Measurements from ENCODE around the gene CDK5R1.
"Not testable (repeated sequence)": the region's sequence is repeated elsewhere in the genome, so short reads cannot be mapped to it uniquely, and the experiment has no call there.

Gene CDK5R1

GRCh38 chr17:32486701-32487472 is at the start of gene CDK5R1:
CDK5R1 (plus strand) TSS chr17:32486993; CDS start chr17:32487621, 628 bp downstream.
- peak; percentile 69 for DNase-seq (ENCODE audit: low spot score)

DNA sequence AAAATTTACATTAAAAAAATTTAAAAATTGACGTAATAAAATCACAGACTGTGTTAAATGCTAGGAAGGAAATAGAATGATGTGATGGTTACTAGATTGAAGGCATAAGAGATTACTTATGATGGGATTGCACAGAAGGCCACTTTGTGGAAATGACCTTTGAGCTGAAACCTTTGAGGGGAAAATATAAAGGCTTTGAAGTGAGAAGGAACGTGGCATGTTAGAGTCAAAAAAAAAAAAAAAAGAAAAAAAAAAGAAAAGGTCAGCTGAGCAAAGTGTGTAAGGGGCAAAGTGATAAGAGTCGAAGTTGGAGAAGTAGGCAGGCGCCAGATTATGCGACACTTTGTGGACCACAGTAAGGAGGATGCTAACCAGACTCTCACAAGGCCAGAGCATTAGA is 46.1 kb upstream of the CDK5R1 start:
- no peak for DNase-seq (ENCODE audit: low spot score)

DNA sequence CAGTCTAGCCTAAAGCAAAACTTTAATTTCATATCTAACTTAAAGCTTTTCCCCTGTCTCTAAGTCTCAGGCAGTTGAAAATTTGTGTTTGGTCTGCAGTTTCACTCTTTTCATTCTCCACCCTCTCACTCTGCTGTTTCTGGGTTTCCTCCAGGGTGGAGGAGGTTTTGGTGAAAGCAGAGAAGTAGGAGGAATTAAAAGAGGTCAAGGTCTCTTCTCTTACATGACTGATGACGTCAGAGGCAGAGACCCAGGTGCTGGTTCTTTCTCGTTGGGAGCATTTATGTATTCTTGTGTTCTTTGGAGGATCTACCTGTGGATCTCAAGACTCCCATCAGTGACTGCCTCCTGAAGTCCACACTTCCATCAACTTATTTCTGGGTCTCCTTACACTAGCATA is 44.9 kb upstream of the CDK5R1 start:
- DNase-seq (ENCODE audit: low spot score), result no peak

DNA sequence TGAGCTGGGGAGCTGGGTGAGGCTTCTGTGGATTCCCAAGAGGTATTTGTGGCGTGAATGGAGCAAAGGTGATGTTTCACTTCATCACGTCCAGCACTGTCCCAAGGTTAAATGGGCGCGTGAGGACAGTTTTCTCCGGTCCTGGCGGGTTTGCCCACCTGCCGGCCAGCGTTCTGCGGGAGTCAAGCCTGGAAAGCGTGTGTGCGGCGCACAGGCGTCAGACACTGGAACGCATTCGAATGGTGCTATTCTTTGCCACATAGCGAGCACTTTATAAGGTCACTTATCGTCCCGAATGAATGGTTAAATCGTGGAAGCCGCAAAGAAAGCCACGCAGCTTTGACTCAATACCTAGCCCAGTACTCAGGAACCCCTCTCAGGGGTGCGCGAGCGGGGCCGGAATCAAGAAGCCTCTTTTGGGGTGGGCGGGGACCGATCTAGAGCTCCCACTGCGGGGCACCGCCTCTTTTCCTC is 42.9 kb upstream of the CDK5R1 start:
- no peak for DNase-seq (ENCODE audit: low spot score)

GRCh38 chr17:32444301-32445073 is 42.3 kb upstream of the CDK5R1 start, which contains the start of gene PSMD11:
PSMD11 (plus strand) TSS chr17:32444510; CDS start chr17:32444524, 14 bp downstream.
- DNase-seq (ENCODE audit: low spot score), result peak; percentile 98

DNA sequence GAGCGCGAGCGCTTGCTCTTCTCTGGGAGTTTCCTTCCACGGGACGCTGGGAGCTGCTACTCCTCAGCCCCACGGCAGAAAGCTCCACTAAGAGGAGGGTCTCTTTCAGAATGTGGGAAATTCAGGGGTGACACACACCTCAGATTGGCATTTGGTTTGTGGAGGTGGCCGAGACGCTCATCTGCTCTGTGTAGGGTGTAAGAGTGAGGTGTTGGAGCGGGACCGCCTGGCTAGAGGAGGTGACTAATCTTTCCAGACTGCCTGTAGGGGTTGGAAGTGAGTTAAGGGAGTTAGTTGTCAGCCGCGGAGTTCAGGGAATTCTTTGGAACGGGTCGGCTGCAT is 41.7 kb upstream of the CDK5R1 start:
- DNase-seq (ENCODE audit: low spot score), result no peak

DNA sequence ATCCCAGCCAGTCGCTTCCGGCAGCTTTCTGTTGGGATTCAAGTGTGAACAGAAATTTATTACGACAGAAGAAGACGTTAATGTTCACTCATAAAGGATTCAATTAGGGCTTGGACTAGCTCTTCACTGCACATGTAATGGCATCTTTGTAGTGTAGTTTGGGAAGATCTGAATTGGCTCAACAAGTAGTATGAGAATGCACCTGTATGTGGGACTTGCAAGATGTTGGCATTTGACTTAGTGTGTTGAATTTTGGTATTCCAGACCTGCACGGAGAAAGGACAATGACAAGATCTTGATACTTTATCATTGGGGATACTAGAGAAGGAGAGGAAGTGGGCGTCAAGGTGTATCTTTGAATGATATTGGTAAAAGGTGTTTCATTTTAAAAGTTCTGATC is 41.3 kb upstream of the CDK5R1 start:
- no peak for DNase-seq (ENCODE audit: low spot score)

DNA sequence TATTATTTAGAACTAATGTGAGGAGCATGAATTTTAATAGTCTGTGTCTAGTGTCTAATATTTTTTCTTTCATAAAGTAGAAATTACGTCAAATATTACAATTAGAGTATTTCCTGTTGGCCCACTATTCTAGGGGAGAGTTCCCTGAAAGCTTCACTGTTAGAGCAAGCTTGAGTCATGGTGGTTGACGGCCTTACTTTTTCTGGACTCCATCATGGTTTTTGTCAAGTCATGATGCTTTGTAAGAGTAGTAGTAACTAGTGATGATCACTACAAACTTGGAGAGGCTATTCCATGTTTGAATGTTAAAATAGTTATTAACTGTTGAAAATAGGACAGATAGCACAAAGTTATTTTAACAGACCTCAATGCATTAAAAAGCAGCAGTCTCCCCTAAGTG is 40.8 kb upstream of the CDK5R1 start:
- DNase-seq (ENCODE audit: low spot score), result no peak

- DNase-seq (ENCODE audit: low spot score), result no peak
Measured at GRCh38 chr17:32446949-32447348, 39.8 kb upstream of the CDK5R1 start.

DNA sequence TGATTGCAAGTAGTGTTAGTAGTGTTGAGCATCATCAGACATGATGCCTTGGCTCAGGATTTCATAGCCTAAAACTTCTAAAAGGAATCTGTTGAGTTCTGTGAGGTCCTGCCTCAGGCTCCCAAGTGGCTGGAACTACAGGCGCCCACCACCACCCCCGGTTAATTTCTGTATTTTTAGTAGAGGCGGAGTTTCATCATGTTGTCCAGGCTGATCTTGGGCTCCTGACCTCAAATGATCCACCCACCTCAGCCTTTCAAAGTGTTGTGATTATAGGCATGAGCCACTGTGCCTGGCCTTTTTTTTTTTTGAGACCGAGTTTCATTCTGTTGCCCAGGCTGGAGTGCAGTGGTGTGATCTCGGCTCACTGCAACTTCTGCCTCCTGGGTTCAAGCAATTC is 36.8 kb upstream of the CDK5R1 start:
- no peak for DNase-seq (ENCODE audit: low spot score)

DNA sequence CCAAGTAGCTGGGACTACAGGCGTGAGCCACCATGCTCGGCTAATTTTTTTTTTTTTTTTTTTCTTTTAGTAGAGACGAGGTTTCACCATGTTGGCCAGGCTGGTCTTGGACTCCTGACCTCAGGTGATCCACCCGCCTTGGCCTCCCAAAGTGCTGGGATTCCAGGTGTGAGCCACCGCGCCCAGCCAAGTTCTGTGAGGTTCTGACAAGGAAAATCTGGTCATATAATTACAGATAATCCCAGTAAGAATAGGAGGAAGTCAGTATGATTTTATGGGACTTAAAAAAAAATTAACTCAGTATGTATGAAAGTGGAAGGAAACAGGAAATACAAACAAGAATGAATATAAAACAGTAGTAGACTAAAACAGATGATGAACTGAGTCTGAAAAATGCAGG is 36.4 kb upstream of the CDK5R1 start:
- DNase-seq (ENCODE audit: low spot score), result not testable (repeated sequence)

DNA sequence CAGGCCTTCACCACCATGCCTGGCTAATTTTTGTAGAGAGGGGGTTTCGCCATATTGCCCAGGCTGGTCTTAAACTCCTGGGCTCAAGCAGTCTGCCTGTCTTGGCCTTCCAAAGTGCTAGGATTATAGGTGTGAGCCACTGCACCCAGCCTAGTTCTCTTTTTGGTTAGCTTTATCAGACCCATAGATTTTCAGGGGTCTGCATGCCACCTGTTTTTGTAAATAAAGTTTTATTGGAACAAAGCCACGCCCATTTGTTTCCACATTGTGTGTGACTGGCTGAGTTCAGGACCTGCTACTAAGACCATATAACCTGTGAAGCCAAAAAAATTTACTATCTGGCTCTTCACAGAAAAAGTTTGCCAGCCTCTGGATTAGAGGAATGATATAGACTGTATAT is 34.9 kb upstream of the CDK5R1 start:
- DNase-seq (ENCODE audit: low spot score), result no peak

- no peak for DNase-seq (ENCODE audit: low spot score)
Measured at GRCh38 chr17:32452281-32452680, 34.5 kb upstream of the CDK5R1 start.

DNA sequence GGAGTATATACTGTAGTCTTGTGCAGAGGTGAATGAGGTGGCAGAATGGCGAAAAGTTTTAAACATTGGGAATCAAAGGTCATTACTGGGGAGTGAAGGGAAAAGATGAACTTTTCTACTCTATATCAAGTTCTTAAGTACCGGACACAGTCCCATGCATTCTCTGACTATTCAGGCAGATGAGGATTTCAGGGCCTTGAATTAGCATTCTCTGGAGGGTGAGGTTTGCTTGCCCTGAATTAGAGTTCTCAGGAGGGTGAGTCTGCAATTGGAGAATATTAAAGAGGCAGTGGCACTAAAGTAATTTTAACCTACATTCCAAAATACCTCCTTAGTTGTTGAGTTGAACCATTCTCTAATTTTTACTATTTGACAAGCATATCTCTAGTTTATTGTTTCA is 33.4 kb upstream of the CDK5R1 start:
- DNase-seq (ENCODE audit: low spot score), result no peak

- DNase-seq (ENCODE audit: low spot score), result no peak
Measured at GRCh38 chr17:32458371-32458770, 28.4 kb upstream of the CDK5R1 start.

DNA sequence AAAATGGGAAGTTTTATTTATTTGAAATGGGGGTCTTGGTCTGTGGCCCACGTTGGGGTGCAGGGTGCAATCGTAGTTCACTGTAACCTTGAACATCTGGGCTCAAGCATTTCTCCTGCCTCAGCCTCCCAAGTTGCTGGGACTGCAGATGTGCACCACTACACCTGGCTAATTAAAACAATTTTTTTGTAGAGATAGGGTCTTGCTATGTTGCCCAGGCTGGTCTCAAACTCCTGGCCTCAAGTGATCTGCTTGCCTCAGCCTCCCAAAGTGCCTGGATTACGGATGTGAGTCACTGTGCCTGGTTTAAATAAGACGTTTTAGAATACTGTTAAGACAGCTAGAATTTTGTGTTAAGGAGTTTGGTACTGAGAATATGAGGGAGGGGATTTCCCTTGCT is 26.7 kb upstream of the CDK5R1 start:
- no peak for DNase-seq (ENCODE audit: low spot score)

- DNase-seq (ENCODE audit: low spot score), result no peak
Measured at GRCh38 chr17:32461498-32461852, 25.3 kb upstream of the CDK5R1 start.

GRCh38 chr17:32461853-32462617 is 24.8 kb upstream of the CDK5R1 start:
- DNase-seq (ENCODE audit: low spot score), result peak; percentile 62

DNA sequence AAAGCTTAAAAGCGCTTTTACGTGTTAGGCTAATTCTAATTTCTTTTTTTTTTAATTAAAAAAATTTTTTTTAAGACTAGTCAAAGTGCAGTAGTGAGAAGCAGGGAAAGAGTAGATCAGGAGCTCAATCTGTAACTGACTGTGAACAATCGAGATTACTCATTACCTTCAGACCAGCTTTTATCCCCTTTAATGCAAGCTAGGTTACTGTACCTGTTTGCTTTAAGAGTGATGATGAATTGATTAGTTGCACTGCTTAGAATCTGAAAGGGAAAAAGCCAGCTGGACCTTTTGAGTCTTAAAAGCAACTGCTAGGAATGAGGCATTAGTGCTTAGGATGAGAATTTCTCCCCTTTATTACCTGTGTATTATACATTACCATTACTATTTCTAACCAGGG is 23.5 kb upstream of the CDK5R1 start:
- DNase-seq (ENCODE audit: low spot score), result no peak

GRCh38 chr17:32464374-32464773 is 22.4 kb upstream of the CDK5R1 start:
- DNase-seq (ENCODE audit: low spot score), result no peak

- DNase-seq (ENCODE audit: low spot score), result no peak
Measured at GRCh38 chr17:32467949-32468348, 18.8 kb upstream of the CDK5R1 start.

DNA sequence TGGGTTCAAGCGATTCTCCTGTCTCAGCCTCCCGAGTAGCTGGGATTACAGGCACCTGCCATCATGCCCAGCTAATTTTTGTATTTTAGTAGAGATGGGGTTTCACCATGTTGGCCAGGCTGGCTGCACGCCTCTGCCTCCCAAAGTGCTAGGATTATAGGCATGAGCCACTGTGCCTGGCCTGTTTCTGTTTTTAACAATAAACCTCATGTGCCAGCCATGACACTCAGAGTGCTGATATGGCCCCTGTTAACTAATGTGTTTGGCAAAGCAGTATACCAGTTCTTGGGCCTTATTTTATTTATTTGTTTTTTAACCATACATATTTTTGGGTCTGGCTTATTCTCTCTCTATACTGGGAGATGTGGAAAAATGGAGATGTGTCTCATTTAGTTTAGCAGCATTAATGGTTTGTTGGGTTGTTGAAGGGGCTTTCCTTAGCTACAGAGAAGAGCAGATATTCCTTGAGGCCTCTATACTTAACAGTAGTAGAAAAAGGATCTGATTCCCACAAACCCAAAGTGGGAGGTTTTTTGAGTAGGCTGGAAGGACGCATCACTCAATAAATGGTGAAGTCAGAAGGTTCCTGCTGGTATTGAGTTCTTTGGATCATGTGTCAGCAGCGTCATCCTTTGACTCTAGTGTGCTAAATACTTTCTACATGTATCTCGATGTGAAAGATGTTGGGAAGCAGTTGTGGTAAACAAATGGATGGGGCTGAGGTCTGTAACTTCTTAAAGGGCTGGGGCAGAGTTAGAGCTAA is 16.2 kb upstream of the CDK5R1 start:
- DNase-seq (ENCODE audit: low spot score), result no peak
